Measurements from ENCODE around the gene BRSK1.

BRSK1 gene

GRCh38 chr19:55301459-55302317 is 17.9 kb downstream of the BRSK1 start:
- no peaks in the 10 kb centered on the region for H3K27me3 Mint-ChIP-seq
- H3K27ac Mint-ChIP-seq = peak overlapping the region; percentile 95
- peaks cover 12% of the 10 kb centered on the region for H3K4me1 Mint-ChIP-seq (ENCODE audit: low read depth)
- peak; percentile 99 for DNase-seq
- H3K4me3 Mint-ChIP-seq = peak overlapping the region; percentile 86
- H3K9me3 Mint-ChIP-seq = no peaks in the 10 kb centered on the region
- H3K36me3 Mint-ChIP-seq (ENCODE audit: low read depth) = peaks cover 2% of the 10 kb centered on the region

- Mint-ChIP-seq H3K27me3 (no peaks in the 10 kb centered on the region), H3K27ac (peak overlapping the region; percentile 95), H3K9me3 (no peaks in the 10 kb centered on the region), H3K4me3 (peak overlapping the region; percentile 86), H3K36me3 (ENCODE audit: low read depth) (peaks cover 5% of the 10 kb centered on the region), H3K4me1 (ENCODE audit: low read depth) (peaks cover 12% of the 10 kb centered on the region)
- no peak for DNase-seq
Observed at GRCh38 chr19:55302318-55302703, 18.5 kb downstream of the BRSK1 start.

- Mint-ChIP-seq H3K4me1 (ENCODE audit: low read depth) (peaks cover 12% of the 10 kb centered on the region), H3K9me3 (no peaks in the 10 kb centered on the region), H3K27ac (no peak overlapping the region), H3K36me3 (ENCODE audit: low read depth) (peaks cover 7% of the 10 kb centered on the region), H3K4me3 (no peak overlapping the region), H3K27me3 (no peaks in the 10 kb centered on the region)
- no peak for DNase-seq
Observed at GRCh38 chr19:55303477-55303876, 19.7 kb downstream of the BRSK1 start.

DNA sequence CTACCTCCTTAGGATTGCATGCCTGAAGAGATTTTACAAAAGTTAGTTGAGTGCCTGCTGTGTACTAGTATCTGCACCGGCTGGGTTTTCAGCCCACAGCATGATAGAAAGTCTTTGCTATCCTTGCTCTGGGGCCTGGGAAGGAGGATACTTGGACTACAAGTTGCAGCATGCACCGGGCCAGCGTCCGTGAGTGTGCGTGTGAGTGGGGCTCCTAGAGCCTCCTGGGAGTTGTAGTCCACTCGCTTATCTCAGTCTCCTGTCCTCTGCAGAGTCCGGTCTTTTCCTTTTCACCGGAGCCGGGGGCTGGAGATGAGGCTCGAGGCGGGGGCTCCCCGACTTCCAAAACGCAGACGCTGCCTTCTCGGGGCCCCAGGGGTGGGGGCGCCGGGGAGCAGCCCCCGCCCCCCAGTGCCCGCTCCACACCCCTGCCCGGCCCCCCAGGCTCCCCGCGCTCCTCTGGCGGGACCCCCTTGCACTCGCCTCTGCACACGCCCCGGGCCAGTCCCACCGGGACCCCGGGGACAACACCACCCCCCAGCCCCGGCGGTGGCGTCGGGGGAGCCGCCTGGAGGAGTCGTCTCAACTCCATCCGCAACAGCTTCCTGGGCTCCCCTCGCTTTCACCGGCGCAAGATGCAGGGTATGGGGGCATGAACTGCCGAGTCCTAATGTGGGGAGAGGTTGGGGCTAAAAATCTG is 20.6 kb downstream of the BRSK1 start:
- Mint-ChIP-seq H3K4me1 (ENCODE audit: low read depth) (peaks cover 12% of the 10 kb centered on the region), H3K27ac (no peak overlapping the region), H3K4me3 (no peak overlapping the region), H3K9me3 (no peaks in the 10 kb centered on the region), H3K27me3 (no peaks in the 10 kb centered on the region), H3K36me3 (ENCODE audit: low read depth) (peaks cover 11% of the 10 kb centered on the region)
- no peak for DNase-seq

DNA sequence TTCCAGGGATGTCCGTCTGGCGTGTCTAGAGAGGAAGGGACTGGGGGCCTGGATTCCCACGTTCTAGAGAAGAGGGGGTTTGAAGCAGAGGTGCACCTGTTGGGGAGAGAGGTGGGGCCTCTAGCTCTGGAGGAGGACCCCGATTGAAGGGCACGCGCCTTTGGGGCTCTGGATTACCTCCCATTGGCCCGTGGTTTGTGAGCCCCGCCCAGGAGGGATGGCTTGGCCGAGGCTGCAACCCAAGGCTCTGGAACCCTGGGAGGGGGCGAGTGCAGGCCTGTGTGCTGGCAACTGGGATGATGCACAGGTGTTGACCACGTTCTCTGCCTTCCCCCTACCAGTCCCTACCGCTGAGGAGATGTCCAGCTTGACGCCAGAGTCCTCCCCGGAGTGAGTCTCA is 21.2 kb downstream of the BRSK1 start:
- H3K4me3 Mint-ChIP-seq = no peak overlapping the region
- DNase-seq = no peak
- H3K9me3 Mint-ChIP-seq = no peaks in the 10 kb centered on the region
- H3K4me1 Mint-ChIP-seq (ENCODE audit: low read depth) = peaks cover 12% of the 10 kb centered on the region
- H3K27ac Mint-ChIP-seq = no peak overlapping the region
- H3K36me3 Mint-ChIP-seq (ENCODE audit: low read depth) = peaks cover 11% of the 10 kb centered on the region
- no peaks in the 10 kb centered on the region for H3K27me3 Mint-ChIP-seq

DNA sequence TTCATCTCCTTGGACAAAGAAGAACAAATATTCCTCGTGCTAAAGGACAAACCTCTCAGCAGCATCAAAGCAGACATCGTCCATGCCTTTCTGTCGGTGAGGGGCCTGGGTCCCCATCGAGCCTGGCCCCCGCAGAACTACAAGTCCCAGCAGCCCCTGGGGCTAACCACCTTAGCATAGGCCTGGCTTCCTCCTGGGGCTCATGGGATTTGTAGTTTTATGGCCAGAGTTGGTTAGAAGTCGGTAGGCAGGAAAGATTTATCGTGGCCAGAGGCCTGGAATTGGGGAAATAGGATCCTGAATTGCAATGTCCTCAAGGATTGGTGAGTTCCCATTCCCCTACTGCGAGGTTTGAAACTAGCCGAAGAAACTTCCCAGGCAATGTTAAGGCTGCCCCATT is 21.7 kb downstream of the BRSK1 start:
- peaks cover 11% of the 10 kb centered on the region for H3K36me3 Mint-ChIP-seq (ENCODE audit: low read depth)

GRCh38 chr19:55305983-55306562 is 22.3 kb downstream of the BRSK1 start:
- no peak overlapping the region for H3K4me3 Mint-ChIP-seq
- peaks cover 11% of the 10 kb centered on the region for H3K36me3 Mint-ChIP-seq (ENCODE audit: low read depth)
- H3K27me3 Mint-ChIP-seq = no peaks in the 10 kb centered on the region
- DNase-seq = no peak
- no peak overlapping the region for H3K27ac Mint-ChIP-seq
- no peaks in the 10 kb centered on the region for H3K9me3 Mint-ChIP-seq
- H3K4me1 Mint-ChIP-seq (ENCODE audit: low read depth) = peaks cover 12% of the 10 kb centered on the region

More for the DNA sequence above, 21.7 kb downstream of the BRSK1 start:
- Mint-ChIP-seq H3K9me3 (no peaks in the 10 kb centered on the region), H3K4me1 (ENCODE audit: low read depth) (peaks cover 12% of the 10 kb centered on the region), H3K4me3 (no peak overlapping the region), H3K27me3 (no peaks in the 10 kb centered on the region), H3K27ac (peak overlapping the region; percentile 50)
- peak; percentile 67 for DNase-seq

- H3K4me3 Mint-ChIP-seq = no peak overlapping the region
- H3K27ac Mint-ChIP-seq = no peak overlapping the region
- no peaks in the 10 kb centered on the region for H3K27me3 Mint-ChIP-seq
- DNase-seq = no peak
- H3K4me1 Mint-ChIP-seq (ENCODE audit: low read depth) = peaks cover 6% of the 10 kb centered on the region
- peaks cover 11% of the 10 kb centered on the region for H3K36me3 Mint-ChIP-seq (ENCODE audit: low read depth)
- no peaks in the 10 kb centered on the region for H3K9me3 Mint-ChIP-seq
Observed at GRCh38 chr19:55306712-55307111, 22.9 kb downstream of the BRSK1 start.

- H3K27ac Mint-ChIP-seq = no peak overlapping the region
- H3K9me3 Mint-ChIP-seq = no peaks in the 10 kb centered on the region
- no peaks in the 10 kb centered on the region for H3K27me3 Mint-ChIP-seq
- H3K4me1 Mint-ChIP-seq (ENCODE audit: low read depth) = peaks cover 2% of the 10 kb centered on the region
- no peak overlapping the region for H3K4me3 Mint-ChIP-seq
- H3K36me3 Mint-ChIP-seq (ENCODE audit: low read depth) = peaks cover 11% of the 10 kb centered on the region
- DNase-seq = no peak
Observed at GRCh38 chr19:55308281-55308680, 24.5 kb downstream of the BRSK1 start.

DNA sequence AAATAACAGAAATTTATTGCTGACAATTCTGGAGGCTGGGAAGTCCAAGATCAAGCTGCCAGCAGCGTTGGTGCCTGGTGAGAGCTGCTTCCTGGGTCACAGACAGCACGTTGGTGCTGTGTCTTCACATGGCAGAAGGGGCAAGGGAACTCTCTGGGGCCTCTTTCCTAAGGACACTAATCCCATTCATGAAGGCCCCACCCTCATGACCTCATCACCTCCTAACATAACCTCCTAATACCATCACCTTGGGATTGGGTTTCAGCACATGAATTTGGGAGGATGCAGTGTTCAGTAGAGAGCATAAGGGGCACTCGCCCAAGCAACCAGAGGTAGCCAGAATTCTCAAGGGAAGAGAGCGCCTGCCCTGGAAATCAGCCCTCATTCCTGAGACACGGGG is 25.7 kb downstream of the BRSK1 start:
- Mint-ChIP-seq H3K27ac (no peak overlapping the region), H3K36me3 (ENCODE audit: low read depth) (peaks cover 11% of the 10 kb centered on the region), H3K4me3 (no peak overlapping the region), H3K4me1 (ENCODE audit: low read depth) (peaks cover 2% of the 10 kb centered on the region), H3K9me3 (no peaks in the 10 kb centered on the region), H3K27me3 (no peaks in the 10 kb centered on the region)
- no peak for DNase-seq

DNA sequence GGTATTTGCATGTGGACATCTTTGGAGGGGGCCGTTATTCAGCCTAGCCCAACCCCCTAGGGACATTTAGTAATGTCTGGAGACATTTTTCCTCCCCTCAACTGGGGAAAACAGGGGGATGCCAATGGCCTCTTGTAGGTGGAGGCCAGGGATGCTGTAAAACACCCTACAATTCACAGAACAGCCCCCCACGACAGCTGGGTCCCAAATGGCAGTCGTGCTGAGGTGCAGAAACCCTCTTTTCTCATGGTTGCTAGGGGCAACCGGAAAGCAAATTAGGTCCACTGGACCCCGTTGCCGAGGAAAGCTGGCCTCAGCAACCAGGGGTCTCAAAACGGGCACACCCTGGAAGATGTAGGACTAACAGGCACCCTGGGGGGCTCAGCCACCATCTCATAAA is 26.7 kb downstream of the BRSK1 start:
- H3K27ac Mint-ChIP-seq = no peak overlapping the region
- no peaks in the 10 kb centered on the region for H3K4me1 Mint-ChIP-seq (ENCODE audit: low read depth)

DNA sequence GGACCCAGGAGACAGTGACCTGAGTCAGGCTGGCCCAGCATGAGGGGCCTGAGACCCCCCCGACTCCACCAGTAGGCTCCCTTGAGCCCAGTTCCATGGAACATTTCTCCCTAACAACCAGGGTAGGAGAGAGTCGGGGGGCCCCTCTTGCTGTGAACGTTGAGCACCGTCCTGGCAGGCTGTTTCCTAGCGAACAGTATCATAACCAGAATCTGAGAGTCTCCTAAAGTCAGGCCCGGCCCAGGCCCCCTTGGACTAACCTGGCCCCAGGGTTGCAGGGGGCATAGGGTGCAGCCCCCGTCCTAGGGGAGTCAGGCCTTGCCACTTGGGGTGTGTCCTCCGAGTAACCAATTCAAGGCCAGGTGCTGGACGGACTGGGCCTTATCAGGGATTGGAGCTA is 27.6 kb downstream of the BRSK1 start:
- Mint-ChIP-seq H3K27ac (no peak overlapping the region), H3K27me3 (no peaks in the 10 kb centered on the region), H3K4me1 (ENCODE audit: low read depth) (no peaks in the 10 kb centered on the region), H3K4me3 (no peak overlapping the region), H3K36me3 (ENCODE audit: low read depth) (peaks cover 9% of the 10 kb centered on the region), H3K9me3 (no peaks in the 10 kb centered on the region)
- DNase-seq = no peak

More for the DNA sequence above, 26.7 kb downstream of the BRSK1 start:
- DNase-seq = no peak
- Mint-ChIP-seq H3K27me3 (no peaks in the 10 kb centered on the region), H3K36me3 (ENCODE audit: low read depth) (peaks cover 9% of the 10 kb centered on the region), H3K4me3 (no peak overlapping the region), H3K9me3 (no peaks in the 10 kb centered on the region)

DNA sequence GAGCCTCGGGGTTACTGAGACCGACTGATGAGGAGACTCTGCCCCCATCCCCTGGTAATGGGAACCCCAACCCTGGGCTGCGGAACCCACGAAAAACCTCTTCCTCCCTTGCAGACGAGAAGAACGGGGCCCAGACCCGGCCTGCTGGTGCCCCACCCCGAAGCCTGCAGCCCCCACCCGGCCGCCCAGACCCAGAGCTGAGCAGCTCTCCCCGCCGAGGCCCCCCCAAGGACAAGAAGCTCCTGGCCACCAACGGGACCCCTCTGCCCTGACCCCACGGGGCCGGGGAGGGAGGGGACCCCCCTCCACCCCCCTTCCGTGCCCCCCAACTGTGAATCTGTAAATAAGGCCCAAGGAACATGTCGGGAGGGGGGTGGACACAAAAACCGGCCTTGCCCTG is 28.0 kb downstream of the BRSK1 start:
- Mint-ChIP-seq H3K4me1 (ENCODE audit: low read depth) (no peaks in the 10 kb centered on the region), H3K4me3 (no peak overlapping the region), H3K27ac (no peak overlapping the region), H3K36me3 (ENCODE audit: low read depth) (peaks cover 9% of the 10 kb centered on the region), H3K9me3 (no peaks in the 10 kb centered on the region), H3K27me3 (no peaks in the 10 kb centered on the region)
- no peak for DNase-seq

DNA sequence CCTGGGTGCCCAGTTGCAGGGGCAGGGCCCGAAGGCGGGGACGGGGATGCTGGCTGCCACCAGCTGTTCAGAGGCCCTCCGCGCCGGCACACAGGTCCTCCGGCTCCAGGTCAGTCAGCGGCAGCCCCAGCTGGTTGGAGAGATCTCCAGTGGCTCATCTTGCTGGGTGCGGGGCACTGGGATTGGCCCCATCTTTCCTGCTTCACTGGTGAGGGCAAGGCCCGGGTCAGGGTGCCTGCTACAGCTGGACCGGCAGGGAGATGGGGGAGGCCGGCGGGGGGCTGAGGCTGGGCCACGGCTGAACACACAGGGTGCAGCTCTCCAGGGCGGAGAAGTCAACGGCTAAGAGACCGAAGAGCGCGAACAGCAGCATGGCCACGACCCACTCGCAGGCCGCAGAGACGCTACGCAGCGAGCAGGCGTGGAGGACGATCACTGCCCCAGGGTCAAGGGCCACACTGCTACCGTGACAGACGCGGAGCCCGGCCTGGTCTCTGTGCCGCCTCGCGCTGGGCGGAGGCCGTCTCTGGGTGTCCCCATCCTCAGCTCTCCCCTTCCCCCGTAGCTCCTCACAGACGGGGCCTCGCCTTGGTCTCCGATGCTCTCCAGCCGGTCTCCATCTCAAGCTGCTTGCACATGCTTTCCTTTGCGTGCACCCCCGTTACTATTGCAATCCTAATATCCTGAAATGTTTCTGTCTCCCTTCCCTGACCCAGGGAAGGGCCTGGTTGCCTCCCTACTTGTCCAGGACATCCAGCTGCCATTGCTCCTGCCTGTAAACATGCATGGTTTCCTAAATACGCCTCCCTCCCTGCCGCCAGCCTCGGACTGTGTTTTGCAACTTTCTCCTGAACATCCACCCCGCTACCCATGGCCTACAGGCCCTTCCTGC is 29.1 kb downstream of the BRSK1 start:
- Mint-ChIP-seq H3K27me3 (no peaks in the 10 kb centered on the region), H3K36me3 (ENCODE audit: low read depth) (peaks cover 6% of the 10 kb centered on the region), H3K27ac (no peak overlapping the region), H3K4me1 (ENCODE audit: low read depth) (no peaks in the 10 kb centered on the region), H3K4me3 (no peak overlapping the region), H3K9me3 (no peaks in the 10 kb centered on the region)
- DNase-seq = no peak
